Measurements from ENCODE around the gene LGMN. TPM values are rescaled to one million over a fixed set of nuclear protein-coding genes. Genes with fewer than 3 reads are reported as not detected.
"Not testable (repeated sequence)": the region's sequence is repeated elsewhere in the genome, so short reads cannot be mapped to it uniquely, and the experiment has no call there.

Gene LGMN
- total RNA-seq, 2 donors from 2014 or later, result 71.1 to 105 TPM

DNA sequence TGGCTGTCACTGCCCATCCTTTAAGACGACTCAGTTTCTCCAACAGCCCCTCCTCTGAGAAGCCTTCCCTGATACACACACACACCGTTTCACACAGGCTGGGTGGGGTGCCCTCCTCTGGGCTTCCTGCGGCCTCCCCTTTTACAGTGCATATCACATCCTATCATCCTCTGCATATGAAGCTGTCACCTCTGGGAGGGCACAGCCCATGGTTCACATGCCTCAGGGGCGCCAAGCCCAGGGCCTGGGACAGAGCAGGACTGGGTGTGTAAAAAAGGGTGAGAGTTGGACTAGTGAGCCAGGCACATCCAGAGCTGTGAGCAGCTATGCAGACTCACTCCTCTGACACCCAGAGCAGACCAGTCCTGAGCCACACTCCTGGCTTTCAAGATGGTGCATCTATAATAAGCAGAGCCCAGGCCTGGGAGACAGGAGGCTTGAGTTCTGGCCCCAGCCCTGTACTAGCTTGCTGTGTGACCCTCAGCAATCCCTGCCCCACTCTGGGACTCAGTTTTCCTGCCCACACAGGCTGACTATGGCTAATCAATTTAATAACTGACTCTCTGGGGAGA is 62.6 kb downstream of the LGMN start:
- DNase-seq (ENCODE audit: low spot score), result no peak
- intact Hi-C loops (cut with DNase I), result loop anchor here (10.0 kb wide), 2 partner anchors 99 to 561 kb away; partner anchors contain the start of genes CPSF2 (in 1 of the 2) and NDUFB1 (in 1 of the 2)

DNA sequence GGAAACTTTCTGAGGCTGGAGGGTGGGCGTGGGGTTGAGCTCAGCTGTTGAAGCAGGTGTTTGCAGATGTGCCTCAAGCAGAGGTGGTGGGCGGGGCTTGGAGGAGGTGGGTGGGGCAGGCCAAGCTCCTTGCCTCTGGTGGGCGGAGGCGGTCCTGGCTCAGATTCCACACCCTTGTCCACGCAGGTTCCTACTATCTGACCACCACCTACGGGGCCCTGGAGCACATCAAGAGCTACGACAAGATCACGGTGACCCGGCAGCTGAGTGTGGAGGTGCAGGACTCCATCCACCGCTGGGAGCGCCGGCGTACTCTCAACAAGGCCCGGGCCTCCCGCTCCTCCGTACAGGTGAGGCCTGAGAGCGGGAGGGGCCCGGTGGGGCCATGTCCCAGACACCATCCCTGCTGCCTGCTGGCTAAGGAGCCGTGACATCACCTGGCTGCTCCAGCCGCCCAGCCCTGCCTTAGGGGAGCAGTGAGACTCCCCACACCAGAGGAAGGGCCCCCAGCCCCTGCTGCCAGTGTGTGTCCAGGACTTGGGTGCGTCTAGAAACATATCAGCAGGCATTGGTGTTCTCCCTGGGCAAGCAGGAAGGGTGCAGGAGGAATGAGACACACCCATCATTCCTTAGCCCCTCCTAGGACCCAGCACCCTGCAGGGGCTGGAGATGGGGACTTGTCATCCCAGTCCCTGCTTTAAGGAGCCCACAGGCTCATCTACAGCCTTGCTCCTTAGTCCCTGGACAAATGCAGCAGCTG is 63.4 kb downstream of the LGMN start:
- intact Hi-C loops (cut with DNase I), result loop anchor here (10.0 kb wide), 2 partner anchors 100 to 560 kb away; partner anchors contain the start of genes CPSF2 (in 1 of the 2) and NDUFB1 (in 1 of the 2)
- DNase-seq (ENCODE audit: low spot score), result no peak

DNA sequence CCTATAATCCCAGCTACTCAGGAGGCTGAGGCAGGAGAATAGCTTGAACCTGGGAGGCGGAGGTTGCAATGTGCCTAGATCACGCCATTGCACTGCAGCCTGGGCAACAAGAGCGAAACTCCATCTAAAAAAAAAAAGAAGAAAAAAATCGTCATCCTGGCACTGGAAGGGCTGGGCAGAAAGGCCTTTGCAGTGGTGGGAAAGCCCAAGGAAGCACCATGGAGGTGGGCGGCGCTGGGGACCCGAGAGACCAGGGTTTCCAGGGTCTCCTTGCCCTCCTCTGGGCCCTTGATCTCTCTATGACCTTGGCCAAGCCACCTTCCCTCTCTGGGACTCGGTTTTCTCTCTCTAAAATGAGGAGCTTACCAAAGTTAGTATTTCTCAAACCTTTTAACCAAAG is 65.4 kb downstream of the LGMN start:
- DNase-seq (ENCODE audit: low spot score), result no peak
- intact Hi-C loops (cut with DNase I), result loop anchor here (10.0 kb wide), 2 partner anchors 102 to 558 kb away; partner anchors contain the start of genes CPSF2 (in 1 of the 2) and NDUFB1 (in 1 of the 2)

DNA sequence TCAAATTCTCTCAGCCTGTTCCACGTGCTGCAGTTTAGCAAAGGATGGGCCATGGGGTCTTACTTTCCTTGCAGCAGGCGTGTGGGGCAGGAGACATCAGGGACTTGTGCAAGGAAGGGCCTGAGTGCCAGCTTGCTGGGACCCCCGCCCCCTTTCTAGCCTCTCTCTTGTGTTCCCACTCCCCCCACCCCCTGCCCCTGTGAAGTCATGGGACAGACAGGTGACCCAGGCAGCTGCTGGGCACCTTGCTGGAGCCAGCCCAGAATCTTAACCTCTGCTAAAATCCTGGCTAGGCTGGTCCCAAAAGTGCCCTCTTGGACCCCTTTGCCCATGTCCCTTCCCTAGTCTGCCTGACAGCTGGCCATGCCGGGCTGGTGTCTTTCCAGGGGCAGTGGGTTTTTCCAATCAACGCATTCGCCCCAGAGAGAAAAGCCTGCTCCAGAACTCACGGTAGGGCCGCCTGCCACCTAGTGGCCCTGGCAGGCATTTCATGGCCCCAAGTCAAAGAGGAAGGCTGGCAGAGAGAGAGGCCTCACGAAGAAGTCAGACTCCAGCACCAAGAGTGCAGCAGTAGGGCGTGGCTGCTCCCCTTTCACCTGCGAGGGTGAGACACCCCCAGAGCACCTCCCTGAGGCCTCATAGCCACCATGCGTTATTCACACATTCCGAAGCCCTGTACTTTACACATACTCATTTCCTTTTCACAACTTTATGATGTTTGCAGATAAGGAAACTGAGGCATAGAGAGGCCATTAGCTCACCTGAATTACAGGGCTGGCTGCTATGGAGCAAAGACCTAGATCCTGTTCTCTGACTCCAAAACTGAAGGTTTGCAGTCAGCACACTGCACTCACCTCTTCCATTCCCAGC is 67.4 kb downstream of the LGMN start:
- DNase-seq (ENCODE audit: low spot score), result peak; percentile 94
- intact Hi-C loops (cut with DNase I), result loop anchor here (10.0 kb wide), 2 partner anchors 104 to 556 kb away; partner anchors contain the start of genes CPSF2 (in 1 of the 2) and NDUFB1 (in 1 of the 2)

DNA sequence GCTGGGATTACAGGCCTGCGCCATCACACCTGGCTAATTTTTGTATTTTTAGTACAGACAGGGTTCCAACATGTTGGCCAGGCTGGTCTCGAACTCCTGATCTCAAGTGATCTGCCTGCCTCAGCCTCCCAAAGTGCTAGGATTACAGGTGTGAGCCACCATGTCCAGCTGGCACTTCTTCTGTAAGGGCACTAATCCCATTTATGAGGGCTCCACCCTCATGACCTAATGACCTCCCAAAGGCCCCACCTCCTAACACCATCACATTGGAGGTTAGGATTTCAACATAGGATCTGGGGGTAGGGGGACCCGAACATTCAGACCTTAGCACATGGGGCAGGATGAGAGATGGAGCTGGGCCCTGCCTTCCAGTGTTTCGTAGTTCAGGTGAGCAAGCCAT is 68.1 kb downstream of the LGMN start:
- DNase-seq (ENCODE audit: low spot score), result not testable (repeated sequence)
- intact Hi-C loops (cut with DNase I), result loop anchor here (10.0 kb wide), 2 partner anchors 104 to 556 kb away; partner anchors contain the start of genes CPSF2 (in 1 of the 2) and NDUFB1 (in 1 of the 2)

DNA sequence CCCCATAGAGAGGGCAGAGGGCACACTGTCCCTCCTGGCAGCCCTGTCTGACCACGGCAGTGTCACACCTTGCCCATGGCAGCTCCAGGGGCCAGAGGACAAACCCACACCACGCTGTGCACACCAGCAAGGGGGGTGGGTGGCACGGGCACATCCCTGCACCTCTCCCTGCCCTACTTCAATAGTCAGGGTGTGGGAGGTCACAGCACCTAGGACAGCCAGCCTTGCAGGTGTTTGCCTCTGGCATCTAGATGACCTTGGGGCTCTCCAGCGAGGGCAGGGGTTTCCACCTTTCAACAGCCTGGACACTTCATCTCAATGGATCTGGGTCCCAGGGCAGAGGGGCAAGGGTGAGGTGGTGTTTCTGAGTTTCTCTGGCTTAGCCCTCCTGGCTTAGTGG is 69.2 kb downstream of the LGMN start:
- intact Hi-C loops (cut with DNase I), result loop anchor here in 1 of 2 donors (10.0 kb wide), 1 partner anchor 214 kb away; no protein-coding TSS in a partner anchor
- no peak for DNase-seq (ENCODE audit: low spot score)

DNA sequence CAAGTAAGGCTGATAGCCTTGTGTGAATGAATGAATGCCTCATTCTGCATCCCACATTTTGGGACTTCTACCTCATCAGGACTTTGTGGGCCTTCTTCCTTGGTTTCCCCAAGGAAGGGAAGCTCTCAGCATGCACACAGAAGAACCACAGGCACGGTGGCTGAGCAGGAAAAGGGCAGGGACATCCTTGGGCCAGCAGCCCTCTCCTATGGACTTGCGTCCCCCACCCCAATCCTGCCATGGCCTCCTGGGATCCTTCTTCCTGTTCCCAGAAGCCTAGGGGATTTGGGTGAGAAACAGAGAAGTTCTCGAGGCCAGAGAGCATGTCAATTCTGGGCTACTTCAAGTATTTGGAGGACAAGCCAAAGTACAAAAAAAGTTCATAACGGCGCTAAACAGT is 69.7 kb downstream of the LGMN start:
- no peak for DNase-seq (ENCODE audit: low spot score)
- intact Hi-C loops (cut with DNase I), result loop anchor here in 1 of 2 donors (10.0 kb wide), 1 partner anchor 214 kb away; no protein-coding TSS in a partner anchor

DNA sequence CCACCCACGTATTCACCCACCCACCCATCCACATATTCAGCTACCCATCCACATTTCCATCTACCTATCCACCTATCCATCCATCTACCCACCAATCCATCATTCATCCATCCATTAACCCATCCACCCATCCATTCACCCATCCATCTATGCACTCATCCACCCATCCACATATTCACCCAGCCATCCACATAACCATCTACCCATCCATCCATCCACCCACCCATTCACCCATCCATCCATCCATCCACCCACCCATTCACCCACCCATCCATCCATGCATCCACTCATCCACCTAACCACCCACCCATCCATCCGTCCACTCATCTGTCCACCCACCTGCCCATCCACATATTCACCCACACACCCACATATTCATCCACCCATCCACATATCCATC is 70.5 kb downstream of the LGMN start:
- no peak for DNase-seq (ENCODE audit: low spot score)
- intact Hi-C loops (cut with DNase I), result loop anchor here in 1 of 2 donors (10.0 kb wide), 1 partner anchor 213 kb away; no protein-coding TSS in a partner anchor

DNA sequence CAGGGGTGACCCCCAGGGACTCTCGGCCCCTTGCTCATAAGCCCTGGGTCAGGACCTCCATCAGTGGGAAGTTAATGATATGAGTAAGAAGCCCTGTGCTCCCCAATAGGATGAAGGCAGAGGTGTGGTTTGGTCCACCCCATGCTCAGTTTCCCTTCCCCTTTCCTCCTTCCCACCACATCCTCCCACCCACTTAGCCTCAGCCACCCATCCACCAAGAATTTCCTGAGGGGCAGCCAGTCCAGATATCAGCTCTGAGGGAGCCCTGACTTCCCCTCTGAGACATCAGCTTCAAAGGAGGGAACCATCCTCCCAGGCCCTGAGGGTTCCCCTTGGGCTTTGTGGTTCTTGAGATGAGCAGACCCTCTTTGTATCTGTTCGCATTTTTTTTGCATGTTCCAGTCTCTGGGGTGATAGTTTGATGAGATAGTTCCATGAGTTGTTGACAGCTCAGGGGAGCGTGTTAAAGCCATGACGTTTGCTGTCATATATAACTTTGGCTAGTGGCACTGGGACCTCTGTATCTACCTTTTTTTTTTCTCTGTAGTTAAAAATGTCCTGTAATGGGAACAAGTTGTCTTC is 71.2 kb downstream of the LGMN start:
- intact Hi-C loops (cut with DNase I), result loop anchor here in 1 of 2 donors (10.0 kb wide), 1 partner anchor 212 kb away; no protein-coding TSS in a partner anchor
- DNase-seq (ENCODE audit: low spot score), result no peak

DNA sequence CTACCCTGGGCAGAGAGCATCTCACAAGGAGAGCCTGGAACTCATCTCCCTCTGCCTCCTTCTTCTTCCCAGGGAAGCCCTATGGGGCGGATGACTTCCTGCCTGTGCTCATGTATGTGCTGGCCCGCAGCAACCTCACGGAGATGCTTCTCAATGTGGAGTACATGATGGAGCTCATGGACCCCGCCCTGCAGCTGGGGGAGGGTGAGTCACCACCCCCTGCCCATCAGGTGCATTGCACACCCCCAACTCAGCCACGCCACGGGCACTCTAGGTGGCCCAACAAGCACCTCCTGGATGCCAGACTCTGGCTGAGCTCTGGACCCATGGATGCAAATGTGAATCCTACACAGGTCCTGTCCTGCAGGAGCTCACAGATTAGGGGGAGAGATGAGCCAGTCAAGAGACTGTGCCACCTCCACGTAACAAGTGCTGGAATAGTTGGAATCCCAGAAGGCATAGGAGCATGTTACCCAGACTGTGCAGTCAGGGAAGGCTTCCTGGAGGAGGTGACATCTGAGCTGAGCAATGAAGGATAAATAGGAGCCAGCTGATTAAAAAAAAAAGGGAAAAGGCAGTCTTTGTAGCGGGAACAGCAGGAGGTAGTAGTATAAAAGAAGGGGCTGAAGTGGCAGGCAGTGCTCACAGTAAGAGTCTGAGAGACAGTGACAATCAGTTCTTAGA is 71.9 kb downstream of the LGMN start:
- intact Hi-C loops (cut with DNase I), result loop anchor here in 1 of 2 donors (10.0 kb wide), 1 partner anchor 212 kb away; no protein-coding TSS in a partner anchor
- no peak for DNase-seq (ENCODE audit: low spot score)

DNA sequence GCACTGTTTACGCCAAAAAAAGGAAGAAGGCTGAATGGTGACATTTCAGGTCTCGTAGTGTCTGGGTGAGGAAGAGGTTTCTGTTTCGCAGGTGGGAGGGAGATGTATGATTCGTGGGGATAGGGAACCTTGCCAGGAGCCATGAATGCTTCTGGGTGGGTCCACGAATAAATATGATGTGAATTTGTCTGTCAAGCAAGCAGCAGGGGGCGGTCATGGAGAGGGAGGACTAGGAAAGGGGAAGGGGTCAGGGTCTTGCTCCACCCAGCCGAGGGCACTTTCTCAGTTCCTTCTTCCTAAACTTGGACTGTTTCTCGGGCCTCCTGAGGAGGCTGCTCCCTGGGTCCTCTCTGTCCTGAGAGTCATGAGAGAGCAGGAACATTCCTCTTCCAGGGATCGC is 72.5 kb downstream of the LGMN start:
- DNase-seq (ENCODE audit: low spot score), result no peak
- intact Hi-C loops (cut with DNase I), result loop anchor here in 1 of 2 donors (10.0 kb wide), 1 partner anchor 211 kb away; no protein-coding TSS in a partner anchor

DNA sequence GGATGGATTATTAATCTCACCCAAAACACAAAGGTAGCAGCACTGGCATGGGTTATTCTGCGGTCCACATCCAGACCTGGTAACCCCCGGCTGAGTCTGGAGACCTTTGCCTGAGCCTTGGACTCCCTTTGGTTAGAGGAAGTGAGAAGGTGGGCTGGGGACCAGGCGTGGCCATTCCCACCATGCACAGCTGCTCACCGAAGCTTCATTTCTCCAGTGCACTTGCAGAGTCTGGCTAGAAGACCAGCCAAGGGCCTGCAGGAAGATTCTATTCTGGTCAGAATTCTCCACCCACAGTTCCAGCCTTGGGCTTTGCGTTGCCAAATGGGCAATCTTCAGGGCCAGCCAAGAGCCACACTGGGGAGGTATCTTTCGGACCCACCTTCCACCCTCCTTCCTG is 73.0 kb downstream of the LGMN start:
- intact Hi-C loops (cut with DNase I), result loop anchor here in 1 of 2 donors (10.0 kb wide), 1 partner anchor 211 kb away; no protein-coding TSS in a partner anchor
- no peak for DNase-seq (ENCODE audit: low spot score)

DNA sequence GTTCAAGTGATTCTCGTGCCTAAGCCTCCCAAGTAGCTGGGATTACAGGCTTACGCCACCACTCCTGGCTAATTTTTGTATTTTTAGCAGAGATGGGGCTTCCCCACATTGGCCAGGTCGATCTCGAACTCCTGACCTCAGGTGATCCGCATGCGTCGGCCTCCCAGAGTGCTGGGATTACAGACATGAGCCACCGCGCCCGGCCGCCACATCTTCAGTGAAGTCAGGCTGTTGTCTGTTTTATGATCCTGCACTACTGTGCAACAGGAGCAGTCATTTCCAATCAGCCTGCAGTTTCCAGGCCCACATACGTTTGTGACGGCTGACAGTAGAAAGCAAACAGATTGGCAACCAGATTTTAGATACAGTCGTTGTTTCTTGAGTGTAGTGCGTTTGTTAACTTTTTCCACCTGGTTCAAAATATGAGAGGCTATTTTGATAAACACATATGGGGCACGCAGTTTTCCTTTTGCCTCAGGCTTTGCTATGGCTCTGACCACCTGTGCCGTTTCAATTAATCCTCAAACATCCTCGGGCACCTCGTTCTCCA is 74.8 kb downstream of the LGMN start:
- no peak for DNase-seq (ENCODE audit: low spot score)
- intact Hi-C loops (cut with DNase I), result loop anchor here in 1 of 2 donors (10.0 kb wide), 1 partner anchor 209 kb away; no protein-coding TSS in a partner anchor

DNA sequence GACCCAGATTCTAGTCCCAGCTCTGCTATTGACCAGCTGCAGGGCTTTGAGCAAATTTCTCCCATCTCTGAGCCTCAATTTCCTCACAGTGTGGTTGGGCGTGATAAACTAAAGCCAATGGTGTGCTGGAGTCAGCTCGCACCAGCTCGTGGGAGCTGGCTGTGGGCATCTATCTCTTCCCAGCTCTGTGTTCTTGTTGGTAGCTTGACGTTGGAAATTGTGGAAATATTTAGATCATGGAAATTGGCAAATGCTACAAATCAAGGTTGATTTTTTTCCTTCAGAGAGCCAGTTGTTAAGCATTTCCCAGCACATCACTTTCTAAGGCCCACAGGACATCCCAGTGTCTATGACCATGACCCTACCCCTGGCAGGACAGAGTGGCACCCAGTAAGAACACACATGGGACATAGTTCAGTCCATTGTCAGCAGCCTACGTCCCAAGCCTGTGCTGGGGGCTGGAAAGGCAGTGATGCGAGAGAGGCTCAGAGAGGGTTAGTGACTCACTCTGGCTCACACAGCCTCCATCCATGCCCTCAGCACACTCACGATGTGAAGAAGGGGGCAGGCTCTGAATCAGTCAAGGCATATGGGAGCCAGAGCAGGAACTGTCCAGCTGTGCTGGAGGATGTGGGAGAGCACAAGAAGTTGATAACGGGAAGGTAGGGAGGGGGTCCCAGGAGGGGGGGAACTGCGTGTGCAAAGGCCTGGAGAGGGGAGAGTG is 77.6 kb downstream of the LGMN start:
- peak; percentile 45 for DNase-seq (ENCODE audit: low spot score)
- intact Hi-C loops (cut with DNase I), result loop anchor here in 1 of 2 donors (10.0 kb wide), 1 partner anchor 206 kb away; no protein-coding TSS in a partner anchor

DNA sequence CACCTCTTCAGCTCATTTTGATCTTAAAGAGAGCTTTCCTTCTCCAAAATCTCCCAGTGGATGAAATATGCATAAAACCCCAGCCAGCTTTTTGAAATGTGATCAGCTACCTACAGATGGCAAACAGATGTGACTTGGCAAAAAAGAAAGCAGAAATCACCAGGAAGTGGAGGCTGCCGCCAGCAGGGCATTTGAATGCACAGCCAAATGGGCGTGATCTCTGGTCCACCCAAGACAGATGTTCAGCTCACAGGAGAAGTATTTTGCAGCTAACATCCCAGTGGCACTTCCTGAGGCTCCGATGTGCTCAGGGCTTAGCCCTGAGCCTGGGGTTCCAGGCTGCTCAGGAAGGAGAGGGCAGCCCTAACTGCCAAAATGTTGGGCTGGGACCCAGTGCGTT is 78.3 kb downstream of the LGMN start:
- peak; percentile 36 for DNase-seq (ENCODE audit: low spot score)
- intact Hi-C loops (cut with DNase I), result loop anchor here in 1 of 2 donors (10.0 kb wide), 1 partner anchor 205 kb away; no protein-coding TSS in a partner anchor

DNA sequence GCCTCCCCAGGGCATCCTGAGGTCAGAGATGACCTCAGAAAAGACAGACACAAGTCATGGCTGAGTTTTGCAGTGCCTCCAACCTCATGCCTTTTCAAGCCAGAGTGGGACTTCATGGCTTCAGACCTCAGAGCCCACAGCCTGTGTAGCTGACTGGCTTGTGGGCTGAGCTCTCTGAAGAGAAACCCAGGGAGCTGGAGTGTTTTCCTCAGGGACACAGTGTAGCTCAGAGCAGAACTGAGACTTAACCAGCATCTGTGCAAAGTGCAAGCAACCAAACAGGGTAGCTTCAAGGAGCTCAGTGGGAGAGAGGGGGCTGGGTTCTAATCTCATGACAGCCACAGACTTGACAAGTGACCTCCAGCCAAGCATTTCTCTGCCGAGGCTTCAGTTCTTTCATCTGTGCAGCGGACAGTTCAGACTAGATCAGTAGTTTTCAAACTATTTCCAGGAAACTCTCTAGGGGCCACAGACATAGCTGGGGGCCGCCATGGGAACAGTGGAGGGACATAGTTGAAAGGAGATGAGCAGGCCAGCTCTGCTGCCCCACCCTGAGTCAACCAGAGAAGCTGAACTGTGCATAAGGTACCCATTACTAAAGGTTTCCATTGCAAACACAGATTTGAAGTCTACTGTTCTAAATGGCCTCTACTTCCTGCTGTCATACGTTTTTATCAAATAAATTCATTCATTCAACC is 80.0 kb downstream of the LGMN start:
- intact Hi-C loops (cut with DNase I), result no loop called here
- DNase-seq (ENCODE audit: low spot score), result peak; percentile 54
